Activated CD4-positive, alpha-beta T cell treated with anti-CD3 and anti-CD28 coated beads, Interleukin-2, amount 50 U/mL, for 24 hours (primary cell): ENCODE results near the gene ANAPC2.

Source experiments
- DNase-seq, 2 donors: peaks; one replicate each; pipeline ENCODE4 v3.0.0-alpha.2; 2020; ENCODE audit warnings: low read depth in 1 of 2, low spot score in 1 of 2

The ANAPC2 gene

GRCh38 chr9:137227853-137228505, 39.6 kb upstream of the ANAPC2 start:
- DNase-seq, result no peak

DNA sequence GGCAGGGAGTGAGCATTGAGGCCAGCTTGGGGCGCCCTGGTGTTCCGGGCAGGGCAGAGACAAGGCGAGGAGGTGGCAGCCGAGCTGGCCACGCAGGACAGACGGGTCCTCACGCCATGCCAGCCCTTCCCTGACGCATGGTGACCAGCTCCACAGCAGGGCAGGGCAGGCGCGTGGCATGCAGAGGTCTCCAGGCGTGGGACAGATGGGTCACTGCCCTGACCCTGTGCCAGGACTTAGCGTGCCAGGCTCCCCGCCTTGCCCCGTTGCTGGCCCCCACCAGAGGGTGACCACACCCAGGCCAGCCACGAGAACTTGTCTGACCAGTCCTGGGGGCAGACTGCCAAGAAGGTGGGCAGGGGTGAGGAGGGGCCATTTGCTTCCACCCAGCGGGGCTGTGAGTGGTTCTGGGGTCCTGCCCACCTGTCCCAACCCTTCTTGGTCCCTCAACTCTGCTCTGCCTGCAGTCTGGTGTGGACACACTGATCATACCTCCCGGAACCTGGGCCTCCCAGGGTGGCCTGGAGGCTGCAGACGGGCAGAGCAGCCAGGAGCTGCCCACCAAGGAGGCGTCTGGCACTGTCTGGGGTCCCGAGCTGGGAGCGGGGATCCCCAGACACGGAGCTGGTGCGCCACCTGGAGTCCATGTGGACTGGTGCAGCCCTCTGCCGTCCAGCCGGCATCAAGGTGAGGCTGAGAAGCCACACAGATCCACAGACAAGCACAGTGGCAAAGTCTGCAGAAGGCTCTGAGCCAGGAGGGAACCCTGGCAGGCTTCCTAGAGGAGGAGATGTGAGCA, 38.9 kb upstream of the ANAPC2 start, which contains the start of gene RNF224:
TSS of gene RNF224 (plus strand) at position 449 of the 799 bp plus-strand sequence. CDS start 834 bp downstream, outside the sequence.
- peak; percentile 61 to 74 for DNase-seq

- DNase-seq, result no peak
Measured at GRCh38 chr9:137226338-137227053, 38.1 kb upstream of the ANAPC2 start.

GRCh38 chr9:137225699-137226331, 37.5 kb upstream of the ANAPC2 start:
- DNase-seq, result no peak

DNA sequence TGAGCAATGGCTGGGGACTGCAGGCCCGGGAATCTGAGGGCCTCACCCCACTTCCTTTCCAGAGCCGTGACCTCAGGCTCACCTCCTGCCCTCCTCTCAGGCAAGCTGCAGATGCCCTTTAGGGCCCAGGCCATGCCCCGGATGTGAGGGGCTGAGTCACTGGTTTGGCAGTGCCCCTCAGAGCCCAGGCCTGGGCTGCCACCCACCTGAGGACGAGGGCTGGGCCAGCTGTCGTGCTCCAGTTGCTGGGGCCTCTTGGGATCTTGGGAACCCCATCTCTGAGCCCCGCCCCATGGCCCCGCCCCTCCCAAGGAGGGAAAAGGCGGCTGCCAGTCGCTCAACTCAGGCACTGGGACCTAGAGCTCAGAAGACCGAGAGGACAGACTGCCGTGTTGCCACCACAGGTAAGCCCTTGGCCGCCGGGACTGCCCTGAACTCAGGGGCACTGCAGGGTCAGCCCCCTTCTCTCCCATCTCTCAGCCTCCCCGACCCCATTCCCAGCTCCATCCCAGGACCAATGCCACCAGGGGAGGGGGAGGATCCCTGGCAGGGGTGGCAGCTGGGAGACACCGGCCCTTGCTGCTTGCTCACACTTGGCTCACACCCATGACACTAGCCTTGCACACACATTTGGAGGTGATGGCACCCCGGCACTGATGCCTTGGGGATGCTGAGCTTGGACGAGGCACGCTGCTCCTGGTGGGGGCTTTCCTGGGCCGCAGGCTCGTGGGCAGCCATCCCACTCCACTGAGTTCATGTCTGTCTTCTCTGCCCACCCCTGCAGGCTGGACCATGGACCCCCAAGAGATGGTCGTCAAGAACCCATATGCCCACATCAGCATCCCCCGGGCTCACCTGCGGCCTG, 36.7 kb upstream of the ANAPC2 start, which contains the start of gene CYSRT1:
TSS of gene CYSRT1 (plus strand) at position 345 of the 865 bp plus-strand sequence. CDS start at position 793, 448 bp downstream.
- DNase-seq, result no peak

- peak; percentile 97 to 99 for DNase-seq
Measured at GRCh38 chr9:137223078-137223970, 35.0 kb upstream of the ANAPC2 start.

DNA sequence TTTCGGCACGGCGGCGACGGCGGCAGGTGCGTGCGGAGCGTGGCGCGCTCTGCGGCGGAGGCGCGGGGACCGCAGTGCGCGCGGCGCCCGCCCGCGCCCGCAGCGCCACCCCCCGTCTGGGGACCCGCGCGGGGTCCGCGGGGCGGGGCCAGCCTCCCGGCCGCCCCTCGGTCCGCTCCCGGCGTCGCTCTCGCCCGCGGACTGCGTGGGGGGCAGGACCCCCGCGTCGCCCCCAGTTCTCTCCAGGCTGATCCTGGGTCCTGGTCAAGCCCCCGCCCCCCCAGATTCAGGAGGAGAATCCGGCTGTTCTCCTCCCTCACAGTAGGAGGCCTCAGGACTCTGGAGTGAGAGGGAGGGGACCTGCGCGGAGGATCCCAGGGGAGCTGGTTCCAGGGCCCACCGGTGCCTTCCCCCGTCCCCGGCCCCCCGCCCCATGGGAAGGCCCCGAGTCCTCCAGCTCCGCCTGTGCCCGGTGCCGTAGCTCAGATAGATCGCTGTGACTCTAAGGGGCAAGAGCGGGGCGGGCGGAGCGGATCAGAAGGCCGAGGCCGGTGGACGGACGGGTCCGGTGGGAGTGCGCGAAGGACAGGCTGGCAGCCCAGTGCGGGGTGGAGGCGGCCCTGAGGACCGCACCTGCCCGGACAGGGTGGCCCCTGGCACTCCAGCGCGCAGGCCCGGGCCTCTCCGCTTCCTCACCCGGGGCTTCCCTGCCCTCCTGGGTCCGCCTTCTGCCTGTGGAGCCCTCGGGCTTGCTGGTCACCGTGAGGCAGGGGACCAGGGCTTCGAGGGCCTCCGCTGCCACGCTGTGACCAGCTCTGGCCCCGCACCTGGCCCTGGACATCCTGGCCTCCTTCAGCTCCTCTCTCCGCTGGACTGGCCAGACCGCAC, 34.1 kb upstream of the ANAPC2 start, which contains the start of gene RNF208:
TSS of gene RNF208 (minus strand) at position 51 of the 888 bp plus-strand sequence. CDS start 1,028 bp downstream, outside the sequence.
- DNase-seq, result no peak

DNA sequence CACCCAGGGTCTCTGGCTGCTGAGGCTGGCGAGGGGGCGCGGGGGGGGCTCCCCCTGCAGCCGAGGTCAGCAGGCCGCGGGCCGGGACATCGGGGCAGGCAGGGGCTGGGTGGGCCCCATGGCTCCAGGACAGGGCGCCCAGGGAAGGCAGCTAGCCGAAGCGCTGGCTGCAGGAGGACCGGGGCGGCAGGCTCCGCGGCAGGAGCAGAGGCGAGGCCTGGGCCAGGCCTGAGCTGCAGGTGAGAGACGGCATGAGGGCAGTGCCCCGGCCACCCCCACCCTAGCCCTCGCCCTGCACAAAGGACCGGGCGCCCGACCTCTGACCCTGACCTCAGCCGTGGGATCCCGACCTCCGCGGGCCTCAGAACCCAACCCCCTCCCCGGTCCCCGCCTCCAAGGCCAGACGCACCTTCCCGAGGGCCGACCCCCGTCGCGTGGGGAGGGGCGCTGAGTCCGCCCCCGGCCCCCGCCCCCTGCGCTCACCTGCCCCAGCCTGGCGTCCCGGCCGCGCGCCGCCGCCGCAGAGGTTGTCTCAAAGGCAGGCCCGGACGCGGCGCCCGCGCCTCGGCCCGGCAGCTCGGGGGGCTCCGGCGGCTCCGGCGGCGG, 33.2 kb upstream of the ANAPC2 start:
- DNase-seq, result no peak

DNA sequence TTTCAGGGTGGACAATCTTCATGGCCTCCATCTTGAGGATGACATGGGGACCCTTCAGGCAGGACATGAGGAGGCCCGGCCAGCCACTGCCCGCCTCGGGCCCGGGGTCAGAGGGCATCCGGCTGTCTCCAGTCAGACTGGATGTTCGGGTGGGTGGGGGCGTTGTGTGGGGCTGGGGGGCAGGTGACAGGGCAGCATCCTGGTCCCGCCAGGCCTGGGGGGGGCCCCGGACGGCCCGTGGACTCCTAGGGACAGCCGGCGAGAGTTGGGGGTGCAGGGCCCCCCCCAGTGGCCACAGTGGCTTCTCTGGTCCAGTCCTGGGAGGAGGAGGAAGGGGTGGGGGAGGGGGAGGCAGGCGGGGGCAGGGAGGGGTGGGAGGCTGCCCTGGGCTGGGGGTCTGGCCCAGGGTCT, 32.7 kb upstream of the ANAPC2 start:
- DNase-seq, result no peak

- DNase-seq, result no peak
Measured at GRCh38 chr9:137220317-137221094, 32.1 kb upstream of the ANAPC2 start.

GRCh38 chr9:137219757-137220316, 31.5 kb upstream of the ANAPC2 start:
- DNase-seq, result no peak

DNA sequence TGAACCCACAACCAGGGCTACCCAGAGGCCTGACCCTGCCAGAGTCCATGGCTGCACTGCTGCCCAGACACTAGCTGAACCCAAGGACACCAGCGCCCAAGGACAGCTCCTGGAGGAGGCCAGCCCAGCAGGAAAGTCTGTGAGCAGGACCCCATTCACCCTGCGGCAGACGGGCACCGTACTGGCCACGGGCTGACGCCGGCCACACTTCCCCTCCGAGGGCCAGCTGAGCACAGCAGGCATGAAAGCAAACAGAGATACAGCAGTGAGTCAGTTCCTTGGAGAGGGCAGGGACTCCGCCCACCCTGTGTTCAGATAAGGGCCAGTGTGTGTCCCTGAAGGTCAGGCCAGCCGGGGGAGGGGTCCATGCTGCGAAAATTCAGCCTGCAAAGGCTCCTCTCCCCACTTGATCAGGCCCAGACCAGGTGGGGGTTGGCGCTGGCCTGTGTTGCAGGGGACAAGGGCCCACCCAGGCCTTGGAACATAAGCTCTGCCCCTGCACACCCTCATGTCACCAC, 30.5 kb upstream of the ANAPC2 start:
- no peak for DNase-seq

- DNase-seq, result no peak
Measured at GRCh38 chr9:137218212-137218753, 29.9 kb upstream of the ANAPC2 start.

- DNase-seq, result no peak
Measured at GRCh38 chr9:137217276-137218211, 29.2 kb upstream of the ANAPC2 start.
